ENCODE data around the gene TSC22D2.

DNA sequence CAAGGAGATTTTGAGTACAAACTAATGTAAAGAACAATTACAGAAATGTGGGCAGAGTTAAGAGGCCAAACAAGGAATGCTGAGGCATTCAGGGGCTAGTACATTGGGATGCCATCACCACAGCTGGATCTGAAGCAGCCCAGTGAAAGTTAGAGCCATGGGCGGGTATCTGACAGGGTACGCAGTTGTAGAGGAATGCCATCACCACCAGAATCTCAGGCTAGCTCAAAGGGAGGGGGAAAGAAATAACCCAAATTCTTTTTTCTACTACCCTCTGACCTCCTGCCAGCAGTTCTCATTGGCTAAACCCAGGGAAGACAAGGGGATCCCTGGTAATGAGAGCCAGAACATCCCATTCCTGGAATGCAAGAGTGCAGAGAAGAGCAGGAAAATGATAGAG lies 9.0 kb upstream of the TSC22D2 start:
- TF ChIP-seq, protein P1, sequence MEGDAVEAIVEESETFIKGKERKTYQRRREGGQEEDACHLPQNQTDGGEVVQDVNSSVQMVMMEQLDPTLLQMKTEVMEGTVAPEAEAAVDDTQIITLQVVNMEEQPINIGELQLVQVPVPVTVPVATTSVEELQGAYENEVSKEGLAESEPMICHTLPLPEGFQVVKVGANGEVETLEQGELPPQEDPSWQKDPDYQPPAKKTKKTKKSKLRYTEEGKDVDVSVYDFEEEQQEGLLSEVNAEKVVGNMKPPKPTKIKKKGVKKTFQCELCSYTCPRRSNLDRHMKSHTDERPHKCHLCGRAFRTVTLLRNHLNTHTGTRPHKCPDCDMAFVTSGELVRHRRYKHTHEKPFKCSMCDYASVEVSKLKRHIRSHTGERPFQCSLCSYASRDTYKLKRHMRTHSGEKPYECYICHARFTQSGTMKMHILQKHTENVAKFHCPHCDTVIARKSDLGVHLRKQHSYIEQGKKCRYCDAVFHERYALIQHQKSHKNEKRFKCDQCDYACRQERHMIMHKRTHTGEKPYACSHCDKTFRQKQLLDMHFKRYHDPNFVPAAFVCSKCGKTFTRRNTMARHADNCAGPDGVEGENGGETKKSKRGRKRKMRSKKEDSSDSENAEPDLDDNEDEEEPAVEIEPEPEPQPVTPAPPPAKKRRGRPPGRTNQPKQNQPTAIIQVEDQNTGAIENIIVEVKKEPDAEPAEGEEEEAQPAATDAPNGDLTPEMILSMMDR (IDR thresholded peaks at IDR 0.05): no peak
- TF ChIP-seq POLR2A (IDR thresholded peaks at IDR 0.05): no peak
